GM11168 (cell line): Measurements from ENCODE around the gene SUGCT.

Experiments used
- in situ Hi-C: fragments of 300-500 bp; cut with MboI; formaldehyde crosslinking; loops from one replicate; pipeline ENCODE4 v1.12.0; 2022; ENCODE audit warnings: low sequenced_read_pairs; ENCODE audit not compliant: unreplicated experiment

SUGCT gene

DNA sequence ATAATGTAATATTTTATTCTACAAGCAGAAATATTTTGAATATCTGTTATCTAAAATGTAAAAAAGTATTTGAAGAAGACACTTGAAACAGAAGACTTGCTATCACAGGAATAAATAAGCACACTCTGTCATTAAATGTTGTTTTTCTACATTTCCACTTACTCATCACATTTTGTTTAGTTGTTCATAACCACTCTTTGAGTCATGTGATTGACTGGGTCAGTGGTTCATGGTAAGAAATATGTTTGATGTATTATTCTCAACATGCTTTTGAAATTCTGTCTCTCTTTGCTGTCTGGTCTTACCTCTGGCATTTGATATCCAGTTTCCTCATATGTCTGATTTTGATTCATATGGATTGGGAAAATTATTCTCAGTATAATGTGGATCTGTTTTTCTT, 171.8 kb downstream of the SUGCT start:
- in situ Hi-C loops, result no loop called here

- in situ Hi-C loops, result no loop called here
Observed at GRCh38 chr7:40310258-40310657, 175.5 kb downstream of the SUGCT start.

- in situ Hi-C loops, result no loop called here
Observed at GRCh38 chr7:40311307-40311706, 176.5 kb downstream of the SUGCT start.

DNA sequence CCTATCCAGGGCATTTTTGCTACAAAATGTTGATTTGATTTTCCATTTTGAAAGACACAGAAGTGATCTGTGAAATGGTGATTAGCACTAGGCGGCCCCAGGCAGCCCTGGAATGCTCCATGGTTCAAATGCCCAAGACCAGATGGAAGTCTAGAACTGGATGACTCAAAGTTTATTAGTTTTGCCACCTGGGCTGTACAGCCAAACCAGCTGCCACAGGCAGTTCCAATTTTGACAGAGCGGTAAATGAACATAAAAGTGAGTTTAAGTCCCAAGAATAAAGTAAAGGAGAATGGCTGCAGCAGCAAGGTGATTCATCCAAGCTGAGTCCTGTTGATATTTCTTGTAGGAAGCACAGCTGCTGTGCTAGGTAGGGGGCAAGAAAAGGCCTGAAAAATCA, 180.5 kb downstream of the SUGCT start:
- in situ Hi-C loops, result no loop called here

- in situ Hi-C loops, result no loop called here
Observed at GRCh38 chr7:40316176-40316575, 181.4 kb downstream of the SUGCT start.

- in situ Hi-C loops, result no loop called here
Observed at GRCh38 chr7:40324914-40325313, 190.1 kb downstream of the SUGCT start.

DNA sequence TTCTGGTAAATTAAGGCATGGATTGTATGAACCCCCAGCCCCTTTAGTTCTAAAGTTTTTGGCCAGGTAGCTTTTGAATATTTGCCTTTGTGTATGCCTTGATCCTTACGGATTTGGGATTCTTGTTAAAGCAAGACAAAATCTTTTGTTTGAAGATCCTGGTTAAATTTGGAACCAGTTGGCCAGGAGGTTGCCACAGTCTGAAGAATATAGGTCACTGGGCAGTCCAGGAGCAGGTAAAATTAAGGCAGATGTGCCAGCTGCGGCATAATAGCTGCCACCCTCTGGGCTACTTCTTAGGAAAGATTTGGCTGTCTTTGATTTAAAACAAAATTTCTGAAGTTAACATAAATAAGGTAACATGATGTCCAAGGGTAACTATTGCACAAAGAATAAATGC, 192.3 kb downstream of the SUGCT start:
- in situ Hi-C loops, result no loop called here

DNA sequence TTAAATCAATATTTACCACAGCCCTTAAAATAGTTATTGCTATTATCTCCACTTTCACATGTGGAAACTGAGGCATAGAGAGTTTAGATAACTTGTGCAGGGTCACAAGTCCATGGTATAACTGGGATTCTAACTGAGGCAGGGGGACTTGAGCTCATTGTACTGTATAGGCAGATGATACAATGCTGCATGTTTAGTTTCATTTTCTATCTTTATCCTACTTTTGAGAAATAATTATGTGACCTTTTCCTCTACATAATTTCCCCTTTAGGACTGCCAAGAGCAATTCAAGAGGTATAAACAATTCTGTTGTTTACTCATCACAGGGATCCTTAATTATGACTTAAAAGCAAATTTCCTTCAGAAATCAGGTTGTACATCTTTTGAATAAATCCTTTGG, 193.1 kb downstream of the SUGCT start:
- in situ Hi-C loops, result no loop called here

DNA sequence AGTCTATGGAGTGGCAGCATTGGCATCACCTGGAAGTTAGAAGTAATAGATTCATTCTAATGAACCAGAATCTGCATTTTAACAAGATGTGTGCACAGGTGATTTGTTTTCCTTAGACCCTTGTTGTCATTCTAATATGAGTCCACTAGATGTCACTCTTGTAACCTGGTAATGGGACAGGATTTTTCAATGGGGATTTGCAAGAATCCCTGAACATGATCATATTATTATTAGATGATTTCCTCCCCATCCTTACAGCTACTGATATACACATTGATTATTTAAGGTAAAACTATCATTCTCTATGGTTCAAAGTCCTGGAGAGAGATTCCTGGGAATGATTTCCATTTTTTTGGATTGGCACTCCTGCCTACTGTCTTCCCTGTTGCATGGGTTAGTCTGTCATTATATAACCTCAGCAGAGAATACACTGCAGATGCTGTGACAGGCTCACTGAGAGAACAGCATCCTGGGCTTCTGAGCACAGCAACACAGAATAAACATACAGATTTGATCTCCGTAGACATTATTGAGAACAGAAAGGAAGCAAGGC, 194.9 kb downstream of the SUGCT start:
- in situ Hi-C loops, result no loop called here

DNA sequence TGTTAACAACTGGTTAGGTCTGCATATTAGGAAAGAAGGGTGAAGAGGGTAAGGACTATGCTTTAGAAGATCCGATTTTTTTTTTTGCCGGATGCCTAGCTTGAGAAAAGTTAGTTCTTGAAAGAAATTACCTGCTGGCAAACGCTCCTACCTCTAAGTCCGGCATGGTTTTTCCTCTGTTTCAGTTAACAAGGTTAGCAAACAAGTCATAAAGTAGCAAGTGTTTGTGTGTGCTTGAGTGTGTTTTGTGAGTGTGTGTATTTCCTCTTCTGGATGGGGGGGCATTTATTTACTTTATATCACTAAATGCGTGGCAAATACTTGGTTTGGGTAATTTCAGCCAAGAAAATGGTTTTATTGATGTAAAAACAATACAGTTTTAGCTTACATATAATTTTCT, 195.6 kb downstream of the SUGCT start:
- in situ Hi-C loops, result no loop called here

DNA sequence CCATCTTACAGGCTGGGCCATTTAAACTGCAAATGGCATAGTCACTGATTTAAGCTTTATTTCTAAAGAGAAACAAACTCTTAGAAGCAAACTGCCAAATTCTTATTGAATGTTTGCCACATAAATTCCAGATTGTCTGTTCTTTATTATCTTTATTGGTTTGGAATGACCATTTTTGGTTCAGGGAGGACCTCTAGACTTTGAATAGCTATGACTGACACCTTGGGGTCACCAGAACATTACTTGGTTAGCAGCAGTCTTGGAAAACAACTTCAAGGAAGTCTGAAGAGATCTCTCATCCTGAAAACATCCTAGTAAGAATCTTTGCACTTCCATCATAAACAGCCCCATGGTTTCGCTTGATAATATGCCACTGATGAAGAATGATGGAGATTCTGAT, 197.1 kb downstream of the SUGCT start:
- in situ Hi-C loops, result no loop called here

- in situ Hi-C loops, result no loop called here
Observed at GRCh38 chr7:40332516-40332915, 197.7 kb downstream of the SUGCT start.

GRCh38 chr7:40341836-40342235, 207.0 kb downstream of the SUGCT start:
- in situ Hi-C loops, result no loop called here

DNA sequence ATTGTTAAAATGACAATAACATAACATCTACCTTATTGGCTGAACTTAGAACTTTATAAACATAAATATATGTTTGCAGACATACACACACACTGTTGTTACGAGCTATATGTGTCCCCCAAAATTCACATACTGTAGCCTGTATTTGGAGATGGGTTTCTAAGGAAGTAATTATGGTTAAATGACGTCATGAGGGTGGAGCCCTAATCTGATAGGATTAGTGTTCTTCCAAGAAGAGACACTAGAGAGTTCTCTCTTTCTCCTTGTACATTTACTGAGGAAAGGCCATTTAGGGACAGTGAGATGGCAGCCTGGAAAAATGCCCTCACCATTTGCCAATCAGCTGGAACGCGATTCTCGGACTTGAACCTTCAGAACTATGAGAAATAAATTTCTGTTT, 211.7 kb downstream of the SUGCT start:
- in situ Hi-C loops, result no loop called here

GRCh38 chr7:40348126-40348728, 213.4 kb downstream of the SUGCT start:
- in situ Hi-C loops, result no loop called here

DNA sequence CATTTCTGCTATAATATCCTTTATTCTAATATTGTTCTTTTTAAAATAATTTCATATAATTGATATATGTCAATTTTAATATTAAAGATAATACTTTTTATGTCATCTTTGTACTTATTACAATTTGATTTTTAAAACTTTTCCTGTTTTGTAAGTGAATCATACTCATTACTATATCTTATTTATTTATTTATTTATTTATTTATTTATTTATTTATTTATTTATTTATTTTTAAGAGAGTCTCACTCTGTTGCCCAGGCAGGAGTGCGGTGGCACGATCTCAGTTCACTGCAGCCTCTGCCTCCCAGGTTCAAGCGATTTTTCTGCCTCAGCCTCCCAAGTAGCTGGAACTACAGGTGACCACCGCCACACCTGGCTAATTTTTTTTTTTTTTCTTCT, 215.3 kb downstream of the SUGCT start:
- in situ Hi-C loops, result no loop called here

- in situ Hi-C loops, result no loop called here
Observed at GRCh38 chr7:40354711-40355110, 219.9 kb downstream of the SUGCT start.

- in situ Hi-C loops, result no loop called here
Observed at GRCh38 chr7:40356312-40356711, 221.5 kb downstream of the SUGCT start.

- in situ Hi-C loops, result no loop called here
Observed at GRCh38 chr7:40356871-40357709, 222.3 kb downstream of the SUGCT start.

GRCh38 chr7:40369641-40370277, 235.0 kb downstream of the SUGCT start:
- in situ Hi-C loops, result no loop called here

GRCh38 chr7:40371806-40372440, 237.1 kb downstream of the SUGCT start:
- in situ Hi-C loops, result no loop called here
